Right lobe of liver (tissue), 6 donors: ENCODE results near the gene U2AF1L4. TPM values are rescaled to one million over a fixed set of nuclear protein-coding genes. Genes with fewer than 3 reads are reported as not detected.
A peak's percentile ranks its signal among the peaks of the same experiment; 100 is the strongest.

ENCODE experiments used
- ATAC-seq, 4 donors: fragments of 200-7000 bp; cut with Tn5 transposase; one replicate each; pipeline ENCODE4 v1.9.1; 2020; ENCODE audit warnings: mild to moderate bottlenecking in 4 of 4, moderate library complexity in 4 of 4
- DNase-seq, 3 donors: peaks; one replicate each; pipeline ENCODE4 v3.0.0-alpha.2; 2020
- H3K27ac ChIP-seq, 3 donors: fragments of 200-600 bp; one replicate each; pipeline ENCODE4 v1.8.0; 2022
- H3K27me3 ChIP-seq, 2 donors: fragments of 200-600 bp; one replicate each; pipeline ENCODE4 v1.8.0; 2022
- H3K36me3 ChIP-seq, 4 donors: fragments of 200-600 bp; sonication (generic) in 1 of 4; one replicate each; pipeline versions ENCODE4 v1.5.1 to v1.8.0; 2017 to 2022; ENCODE audit warnings: control low read depth in 1 of 4
- H3K4me1 ChIP-seq, 4 donors: fragments of 200-600 bp; sonication (generic) in 1 of 4; one replicate each; pipeline versions ENCODE4 v1.5.1 to v1.8.0; 2017 to 2022; ENCODE audit warnings: control low read depth in 1 of 4
- H3K4me3 ChIP-seq, 3 donors: fragments of 200-600 bp; one replicate each; pipeline ENCODE4 v1.8.0; 2022
- H3K9me3 ChIP-seq, 4 donors: fragments of 200-600 bp; sonication (generic) in 1 of 4; one replicate each; pipeline versions ENCODE4 v1.5.1 to v1.8.0; 2017 to 2022; ENCODE audit warnings: control low read depth in 1 of 4
- POLR2A ChIP-seq: fragments of 450-650 bp; IDR thresholded peaks from one replicate; pipeline ENCODE4 v1.6.1; 2017; ENCODE audit warnings: antibody characterized with exemption, mild to moderate bottlenecking
- WGBS: methylation state at CpG from one replicate; pipeline ENCODE4 v1.1.6; 2018; ENCODE audit warnings: low coverage, low lambda C conversion rate; ENCODE audit not compliant: insufficient coverage; ENCODE audit errors: missing lambda C conversion rate; 5-methylcytosine and 5-hydroxymethylcytosine counted together
- intact Hi-C, 2 donors: fragments of 100-400 bp; cut with DNase I; formaldehyde crosslinking; loops; one replicate each; pipeline versions ENCODE4 v1.11.2 to v1.14.1; 2022
- total RNA-seq, 6 experiments: library from RNA; depleted of rRNA in 2 of 6; stranded (reverse); fragments of >200 nt in 2 of 6; fragmentation: NEBNext Ultra II Directional in 3 of 6; extraction: Animal tissue kit (Norgen Biotek cat#: 25700) in 3 of 6; gene quantifications; one replicate each; pipeline versions ENCODE4 v1.1.0 to v1.2.4, GENCODE V29; 2016 to 2023
- TF ChIP-seq, protein P1 (sequence below), 4 donors: fragments of 200-600 bp in 3 of 4; fragments of 450-650 bp in 1 of 4; IDR thresholded peaks; one replicate each; pipeline versions ENCODE4 v1.5.1 to v1.8.0; 2016 to 2022; ENCODE audit warnings: antibody characterized with exemption in 4 of 4, mild to moderate bottlenecking in 2 of 4
- donor health status: DM: no; HTN: yes; CAD: no.
- donor health status: DM: no; HTN: no; CAD: no.
- donor health status: DM: no; HTN: no; CAD: no.
- donor health status: DM: no; HTN: yes; CAD: no.
- donor health status: DM: no; HTN: yes; CAD: no.

Gene U2AF1L4
- total RNA-seq, 6 experiments from 2014 or later, result 11.3 to 19.9 (median 17.5) TPM

- ATAC-seq (no peak), DNase-seq (no peak)
- Histone ChIP-seq H3K9me3 (no peaks in the 10 kb centered on the region), H3K27ac (no peak overlapping the region), H3K36me3 (peaks cover 5 to 62% (median 44%) of the 10 kb centered on the region in 4 donors), H3K27me3 (no peaks in the 10 kb centered on the region), H3K4me3 (no peak overlapping the region), H3K4me1 (peaks cover 0 to 13% (median 2%) of the 10 kb centered on the region in 4 donors)
- intact Hi-C loops, result no loop called here
- WGBS, result 93% methylated on average over 2 of the region's 14 CpGs
- TF ChIP-seq POLR2A, result no peak
- TF ChIP-seq, protein P1, sequence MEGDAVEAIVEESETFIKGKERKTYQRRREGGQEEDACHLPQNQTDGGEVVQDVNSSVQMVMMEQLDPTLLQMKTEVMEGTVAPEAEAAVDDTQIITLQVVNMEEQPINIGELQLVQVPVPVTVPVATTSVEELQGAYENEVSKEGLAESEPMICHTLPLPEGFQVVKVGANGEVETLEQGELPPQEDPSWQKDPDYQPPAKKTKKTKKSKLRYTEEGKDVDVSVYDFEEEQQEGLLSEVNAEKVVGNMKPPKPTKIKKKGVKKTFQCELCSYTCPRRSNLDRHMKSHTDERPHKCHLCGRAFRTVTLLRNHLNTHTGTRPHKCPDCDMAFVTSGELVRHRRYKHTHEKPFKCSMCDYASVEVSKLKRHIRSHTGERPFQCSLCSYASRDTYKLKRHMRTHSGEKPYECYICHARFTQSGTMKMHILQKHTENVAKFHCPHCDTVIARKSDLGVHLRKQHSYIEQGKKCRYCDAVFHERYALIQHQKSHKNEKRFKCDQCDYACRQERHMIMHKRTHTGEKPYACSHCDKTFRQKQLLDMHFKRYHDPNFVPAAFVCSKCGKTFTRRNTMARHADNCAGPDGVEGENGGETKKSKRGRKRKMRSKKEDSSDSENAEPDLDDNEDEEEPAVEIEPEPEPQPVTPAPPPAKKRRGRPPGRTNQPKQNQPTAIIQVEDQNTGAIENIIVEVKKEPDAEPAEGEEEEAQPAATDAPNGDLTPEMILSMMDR (IDR thresholded peaks at IDR 0.05), result no peak
These were observed 22.8 kb downstream of the U2AF1L4 start for GRCh38 chr19:35722461-35722860.

DNA sequence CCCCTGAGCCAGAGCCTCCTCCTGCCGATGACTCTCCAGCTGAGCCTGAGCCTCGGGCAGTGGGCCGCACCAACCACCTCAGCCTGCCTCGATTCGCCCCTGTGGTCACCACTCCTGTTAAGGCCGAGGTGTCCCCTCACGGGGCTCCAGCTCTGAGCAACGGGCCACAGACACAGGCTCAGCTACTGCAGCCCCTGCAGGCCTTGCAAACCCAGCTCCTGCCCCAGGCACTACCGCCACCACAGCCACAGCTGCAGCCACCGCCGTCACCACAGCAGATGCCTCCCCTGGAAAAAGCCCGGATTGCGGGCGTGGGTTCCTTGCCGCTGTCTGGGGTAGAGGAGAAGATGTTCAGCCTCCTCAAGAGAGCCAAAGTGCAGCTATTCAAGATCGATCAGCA, 23.8 kb downstream of the U2AF1L4 start:
- DNase-seq (peak in 1 of 3 donors; percentile 13), ATAC-seq (no peak)
- Histone ChIP-seq H3K4me3 (no peak overlapping the region), H3K9me3 (no peaks in the 10 kb centered on the region), H3K27me3 (no peaks in the 10 kb centered on the region), H3K36me3 (peaks cover 0 to 51% (median 36%) of the 10 kb centered on the region in 4 donors), H3K4me1 (peaks cover 0 to 13% (median 2%) of the 10 kb centered on the region in 4 donors), H3K27ac (no peak overlapping the region)
- 97% methylated on average over 6 of the region's 16 CpGs for WGBS
- intact Hi-C loops, result no loop called here
- TF ChIP-seq POLR2A, result no peak

GRCh38 chr19:35720648-35721047, 24.6 kb downstream of the U2AF1L4 start:
- no peak overlapping the region for H3K4me3 ChIP-seq
- no peak for TF ChIP-seq POLR2A
- TF ChIP-seq, protein P1 (IDR thresholded peaks at IDR 0.05), result no peak
- no peak for ATAC-seq
- peaks cover 0 to 43% (median 29%) of the 10 kb centered on the region in 4 donors for H3K36me3 ChIP-seq
- DNase-seq, result peak; percentile 17 to 55 (median 50)
- WGBS, result 94% methylated on average over 11 of the region's 17 CpGs
- H3K9me3 ChIP-seq, result no peaks in the 10 kb centered on the region
- H3K4me1 ChIP-seq, result peaks cover 0 to 18% (median 6%) of the 10 kb centered on the region in 4 donors
- intact Hi-C loops, result no loop called here
- H3K27ac ChIP-seq, result no peak overlapping the region
- no peaks in the 10 kb centered on the region for H3K27me3 ChIP-seq

DNA sequence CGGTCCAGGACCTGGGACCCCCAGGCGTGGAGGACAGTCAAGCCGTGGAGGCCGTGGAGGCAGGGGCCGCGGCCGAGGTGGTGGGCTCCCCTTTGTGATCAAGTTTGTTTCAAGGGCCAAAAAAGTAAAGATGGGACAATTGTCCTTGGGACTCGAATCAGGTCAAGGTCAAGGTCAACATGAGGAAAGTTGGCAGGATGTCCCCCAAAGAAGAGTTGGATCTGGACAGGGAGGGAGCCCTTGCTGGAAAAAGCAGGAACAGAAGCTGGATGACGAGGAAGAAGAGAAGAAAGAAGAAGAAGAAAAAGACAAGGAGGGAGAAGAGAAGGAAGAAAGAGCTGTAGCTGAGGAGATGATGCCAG, 25.1 kb downstream of the U2AF1L4 start:
- DNase-seq (peak in 1 of 3 donors; percentile 21), ATAC-seq (no peak)
- peaks cover 0 to 21% (median 6%) of the 10 kb centered on the region in 4 donors for H3K4me1 ChIP-seq
- H3K9me3 ChIP-seq, result no peaks in the 10 kb centered on the region
- H3K36me3 ChIP-seq, result peaks cover 0 to 38% (median 24%) of the 10 kb centered on the region in 4 donors
- H3K4me3 ChIP-seq, result no peak overlapping the region
- H3K27me3 ChIP-seq, result no peaks in the 10 kb centered on the region
- WGBS, result 90% methylated on average over 9 of the region's 9 CpGs
- intact Hi-C loops, result no loop called here
- TF ChIP-seq POLR2A, result no peak
- TF ChIP-seq, protein P1 (IDR thresholded peaks at IDR 0.05), result no peak
- no peak overlapping the region for H3K27ac ChIP-seq

- TF ChIP-seq POLR2A, result peak; percentile 27
- TF ChIP-seq, protein P1 (IDR thresholded peaks at IDR 0.05), result no peak
- intact Hi-C loops, result no loop called here
- peak; percentile 24 to 61 (median 56) for DNase-seq
- Histone ChIP-seq H3K4me1 (peaks cover 0 to 21% (median 6%) of the 10 kb centered on the region in 4 donors), H3K9me3 (no peaks in the 10 kb centered on the region), H3K27ac (peak overlapping the region in 1 of 3 donors; percentile 91), H3K36me3 (peaks cover 0 to 33% (median 18%) of the 10 kb centered on the region in 4 donors), H3K4me3 (peak overlapping the region in 2 of 3 donors; percentile 79 to 92), H3K27me3 (no peaks in the 10 kb centered on the region)
- ATAC-seq, result no peak
- 58% methylated on average over 13 of the region's 32 CpGs for WGBS
These were observed 25.6 kb downstream of the U2AF1L4 start for GRCh38 chr19:35719402-35720162.
